ENCODE results near the gene DQX1.

DQX1 gene, protein sequence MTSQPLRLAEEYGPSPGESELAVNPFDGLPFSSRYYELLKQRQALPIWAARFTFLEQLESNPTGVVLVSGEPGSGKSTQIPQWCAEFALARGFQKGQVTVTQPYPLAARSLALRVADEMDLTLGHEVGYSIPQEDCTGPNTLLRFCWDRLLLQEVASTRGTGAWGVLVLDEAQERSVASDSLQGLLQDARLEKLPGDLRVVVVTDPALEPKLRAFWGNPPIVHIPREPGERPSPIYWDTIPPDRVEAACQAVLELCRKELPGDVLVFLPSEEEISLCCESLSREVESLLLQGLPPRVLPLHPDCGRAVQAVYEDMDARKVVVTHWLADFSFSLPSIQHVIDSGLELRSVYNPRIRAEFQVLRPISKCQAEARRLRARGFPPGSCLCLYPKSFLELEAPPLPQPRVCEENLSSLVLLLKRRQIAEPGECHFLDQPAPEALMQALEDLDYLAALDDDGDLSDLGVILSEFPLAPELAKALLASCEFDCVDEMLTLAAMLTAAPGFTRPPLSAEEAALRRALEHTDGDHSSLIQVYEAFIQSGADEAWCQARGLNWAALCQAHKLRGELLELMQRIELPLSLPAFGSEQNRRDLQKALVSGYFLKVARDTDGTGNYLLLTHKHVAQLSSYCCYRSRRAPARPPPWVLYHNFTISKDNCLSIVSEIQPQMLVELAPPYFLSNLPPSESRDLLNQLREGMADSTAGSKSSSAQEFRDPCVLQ

DNA sequence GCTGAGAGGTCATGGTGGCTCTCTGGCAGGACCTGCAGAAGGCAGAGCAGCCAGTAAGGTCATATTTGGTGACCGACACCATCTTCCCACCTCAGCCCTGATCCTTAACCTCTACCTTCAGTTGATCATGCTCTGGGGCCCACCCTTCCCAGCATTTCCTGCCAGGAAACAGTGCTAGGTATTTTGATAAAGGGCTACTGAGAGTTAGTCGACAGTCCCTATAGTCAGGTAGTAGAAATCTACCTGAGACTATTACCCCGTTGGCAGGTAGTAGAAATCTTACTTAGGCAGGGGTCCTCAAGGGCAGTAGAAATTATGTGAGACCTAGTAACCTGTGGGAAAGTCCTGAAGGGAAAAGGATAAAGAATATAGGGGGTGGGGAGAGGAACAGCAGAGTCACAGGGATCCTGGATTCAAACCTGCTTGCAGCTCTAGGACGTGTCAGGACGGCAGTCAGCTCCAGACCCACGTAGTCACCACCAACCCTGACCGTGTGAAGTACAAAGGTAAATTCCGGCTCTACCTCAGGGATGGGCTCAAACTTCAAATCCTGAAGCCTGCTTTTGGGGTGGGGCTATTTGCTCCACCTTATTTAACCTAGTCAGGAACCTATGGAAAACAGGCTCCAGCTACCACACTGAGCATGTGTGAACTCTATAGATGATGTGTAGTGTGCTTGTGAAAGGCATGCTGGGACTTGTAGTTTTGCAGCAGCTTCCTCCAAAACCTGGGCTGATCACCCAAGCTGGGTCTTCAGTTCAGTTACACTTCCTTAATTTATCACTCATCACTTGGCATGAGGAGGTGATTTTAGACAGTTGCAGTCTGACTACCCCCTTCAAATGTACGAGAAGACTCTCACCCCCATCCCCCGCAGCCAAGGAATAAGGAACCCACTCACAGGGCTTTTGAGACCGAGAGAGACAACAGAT lies at the start of gene DQX1:
Gene DQX1, minus strand, starts transcription at position 515 of the 932 bp plus-strand sequence. Its CDS starts 502 bp downstream, at position 13.
- DNase-seq (ENCODE audit: low read depth): peak; percentile 75
- no peak within 1 kb of the TSS for H3K4me3 ChIP-seq (ENCODE audit: low read depth, low read length)
- TF ChIP-seq, protein P1, sequence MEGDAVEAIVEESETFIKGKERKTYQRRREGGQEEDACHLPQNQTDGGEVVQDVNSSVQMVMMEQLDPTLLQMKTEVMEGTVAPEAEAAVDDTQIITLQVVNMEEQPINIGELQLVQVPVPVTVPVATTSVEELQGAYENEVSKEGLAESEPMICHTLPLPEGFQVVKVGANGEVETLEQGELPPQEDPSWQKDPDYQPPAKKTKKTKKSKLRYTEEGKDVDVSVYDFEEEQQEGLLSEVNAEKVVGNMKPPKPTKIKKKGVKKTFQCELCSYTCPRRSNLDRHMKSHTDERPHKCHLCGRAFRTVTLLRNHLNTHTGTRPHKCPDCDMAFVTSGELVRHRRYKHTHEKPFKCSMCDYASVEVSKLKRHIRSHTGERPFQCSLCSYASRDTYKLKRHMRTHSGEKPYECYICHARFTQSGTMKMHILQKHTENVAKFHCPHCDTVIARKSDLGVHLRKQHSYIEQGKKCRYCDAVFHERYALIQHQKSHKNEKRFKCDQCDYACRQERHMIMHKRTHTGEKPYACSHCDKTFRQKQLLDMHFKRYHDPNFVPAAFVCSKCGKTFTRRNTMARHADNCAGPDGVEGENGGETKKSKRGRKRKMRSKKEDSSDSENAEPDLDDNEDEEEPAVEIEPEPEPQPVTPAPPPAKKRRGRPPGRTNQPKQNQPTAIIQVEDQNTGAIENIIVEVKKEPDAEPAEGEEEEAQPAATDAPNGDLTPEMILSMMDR (IDR thresholded peaks at IDR 0.05; ENCODE audit: insufficient read depth, low read depth, low read length, missing control alignments): no peak

DNA sequence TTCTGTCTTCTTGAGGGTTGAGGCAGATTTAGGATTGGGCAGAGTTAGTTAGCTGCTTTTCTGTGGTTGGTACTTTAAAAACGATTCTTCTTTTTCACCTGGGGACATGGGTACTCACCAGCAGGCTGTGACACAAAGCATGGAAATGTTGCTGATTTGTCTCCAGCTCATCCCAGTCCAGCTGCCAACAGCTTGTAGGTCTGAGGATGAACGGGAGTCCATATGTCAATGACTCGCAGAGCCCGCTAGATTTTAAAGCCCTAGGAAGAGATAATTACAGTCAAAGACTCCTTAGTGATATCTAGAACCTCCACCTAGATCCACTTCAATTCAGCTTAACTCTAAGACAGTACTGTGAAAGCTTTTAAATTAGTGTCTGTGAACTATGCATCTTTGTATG lies 49.3 kb upstream of the DQX1 start:
- no peak for DNase-seq (ENCODE audit: low read depth)
- TF ChIP-seq, protein P1 (IDR thresholded peaks at IDR 0.05; ENCODE audit: insufficient read depth, low read depth, low read length, missing control alignments): no peak
- no peak overlapping the region for H3K4me3 ChIP-seq (ENCODE audit: low read depth, low read length)

DNA sequence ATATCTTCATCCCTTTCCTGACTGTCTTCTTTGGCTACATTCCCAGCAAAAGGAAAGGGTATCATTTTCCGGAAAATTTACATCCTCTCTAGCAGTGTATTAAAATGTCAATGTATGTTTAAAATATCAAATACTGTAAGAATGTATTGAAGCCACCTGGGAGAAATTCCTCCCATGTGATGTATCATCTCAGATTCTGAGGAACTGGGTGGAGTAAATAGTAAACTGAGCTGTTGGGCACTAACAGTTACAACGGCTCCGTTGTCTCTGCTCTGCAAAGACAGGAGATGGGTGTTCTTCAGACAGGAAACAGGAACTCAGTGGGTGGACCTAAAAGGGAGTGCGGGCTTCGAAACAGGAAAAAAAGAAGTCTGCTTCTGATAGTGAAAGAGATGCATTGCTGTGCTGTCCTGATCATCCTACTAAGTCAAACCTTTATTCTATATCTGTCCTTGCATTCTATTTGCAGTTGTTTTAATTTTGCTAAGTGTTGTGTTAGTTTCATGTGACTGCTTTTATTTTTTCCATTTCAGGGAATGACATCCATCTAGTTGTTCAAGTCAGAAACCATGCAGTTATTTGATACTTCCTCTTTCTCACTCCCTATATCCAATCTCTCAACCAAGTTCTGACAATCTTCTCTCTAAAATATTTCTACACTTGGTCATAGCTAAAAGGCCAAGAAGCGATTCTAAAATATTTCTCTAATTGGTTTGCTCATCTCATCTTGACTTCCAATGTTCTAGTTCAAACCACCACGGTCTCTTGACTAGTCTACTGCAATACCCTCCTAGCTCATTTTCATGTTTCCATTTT lies 47.9 kb upstream of the DQX1 start:
- TF ChIP-seq, protein P1 (IDR thresholded peaks at IDR 0.05; ENCODE audit: insufficient read depth, low read depth, low read length, missing control alignments): no peak
- peak; percentile 84 for DNase-seq (ENCODE audit: low read depth)
- peak overlapping the region; percentile 34 for H3K4me3 ChIP-seq (ENCODE audit: low read depth, low read length)

DNA sequence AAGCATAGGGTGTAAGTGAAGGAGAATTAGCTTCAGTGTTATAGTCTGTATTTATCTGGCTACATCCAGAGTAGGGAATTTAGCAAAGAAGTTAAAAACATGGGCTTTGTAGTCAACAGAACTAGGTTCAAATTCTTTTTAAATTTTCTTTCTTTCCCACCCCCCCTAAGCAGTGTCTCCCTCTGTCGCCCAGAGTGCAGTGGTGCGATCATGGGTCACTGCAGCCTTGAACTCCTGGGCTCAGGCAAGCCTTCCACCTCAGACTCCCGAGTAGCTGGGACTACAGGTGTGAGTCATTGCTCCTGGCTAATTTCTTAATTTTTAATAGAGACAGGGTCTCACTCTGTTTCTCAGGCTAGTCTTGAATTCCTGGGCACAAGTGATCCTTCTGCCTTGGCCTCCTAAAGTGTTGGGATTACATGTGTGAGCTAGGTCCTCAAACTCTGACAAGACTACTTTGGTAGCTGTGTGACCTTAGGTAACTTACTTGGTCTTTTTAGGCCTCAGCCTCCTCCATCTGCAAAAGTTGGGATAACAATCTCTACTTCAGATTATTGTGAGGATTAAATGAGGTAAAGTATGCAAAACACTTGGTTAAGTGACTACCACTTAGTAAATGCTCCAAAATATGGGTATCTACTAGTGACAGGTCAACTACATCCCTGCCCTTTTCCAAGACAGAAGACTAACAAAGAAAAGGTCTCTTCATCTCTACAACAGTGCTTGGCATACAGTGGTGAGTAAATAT lies 46.3 kb upstream of the DQX1 start:
- peak; percentile 46 for DNase-seq (ENCODE audit: low read depth)
- no peak overlapping the region for H3K4me3 ChIP-seq (ENCODE audit: low read depth, low read length)
- TF ChIP-seq, protein P1 (IDR thresholded peaks at IDR 0.05; ENCODE audit: insufficient read depth, low read depth, low read length, missing control alignments): peak; percentile 40

DNA sequence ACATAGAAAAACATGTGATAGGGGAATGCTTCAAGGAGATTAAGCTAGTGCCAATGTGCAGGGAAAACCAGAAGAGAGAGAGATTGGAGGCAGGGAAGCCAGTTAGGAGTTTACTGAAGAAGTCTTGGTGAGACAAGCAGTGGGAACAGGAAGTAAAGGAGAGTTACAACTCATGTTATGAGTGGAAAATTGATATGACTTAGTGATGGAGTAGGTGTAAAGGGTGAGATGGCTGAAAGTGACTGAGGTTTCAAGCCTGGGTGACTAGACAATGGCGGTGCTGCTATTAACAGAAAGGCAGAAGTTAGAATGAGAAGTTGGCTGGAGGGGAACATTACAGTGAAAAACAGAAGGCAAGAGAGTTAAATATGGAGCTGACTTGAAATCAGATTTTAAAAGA lies 45.0 kb upstream of the DQX1 start:
- TF ChIP-seq, protein P1 (IDR thresholded peaks at IDR 0.05; ENCODE audit: insufficient read depth, low read depth, low read length, missing control alignments): no peak
- peak; percentile 88 for DNase-seq (ENCODE audit: low read depth)
- H3K4me3 ChIP-seq (ENCODE audit: low read depth, low read length): no peak overlapping the region; the same call in 1 of the 2 replicates

All from GM12865 (cell line).